Breast epithelium (tissue), 4 donors: ENCODE results near the gene LDLRAP1. TPM values are rescaled to one million over a fixed set of nuclear protein-coding genes. Genes with fewer than 3 reads are reported as not detected.

Experiments
- DNase-seq, 2 donors: peaks; one replicate each; pipeline ENCODE4 v3.0.0-alpha.2; 2019; ENCODE audit warnings: low spot score in 2 of 2
- H3K27ac ChIP-seq, 2 donors: fragments of 200-600 bp; sonication (generic) in 1 of 2; one replicate each; pipeline ENCODE4 v1.5.1; 2016 to 2019; ENCODE audit warnings: mild to moderate bottlenecking in 1 of 2
- H3K27me3 ChIP-seq, 2 donors: fragments of 200-600 bp; sonication (generic) in 1 of 2; one replicate each; pipeline versions ENCODE4 v1.5.1 to v1.6.0; 2017 to 2019; ENCODE audit warnings: control low read depth in 1 of 2, mild to moderate bottlenecking in 1 of 2
- H3K36me3 ChIP-seq: fragments of 200-600 bp; one replicate; pipeline ENCODE4 v1.5.1; 2019
- H3K4me1 ChIP-seq, 2 donors: fragments of 200-600 bp; sonication (generic); one replicate each; pipeline ENCODE4 v1.5.1; 2016 to 2019; ENCODE audit warnings: control low read depth in 1 of 2
- H3K4me3 ChIP-seq, 3 donors: fragments of 200-600 bp; sonication (generic); 1 replicate in 2 of 3; 2 replicates in 1 of 3; pipeline ENCODE4 v1.5.1; 2016 to 2019; ENCODE audit warnings: mild to moderate bottlenecking in 3 of 3, moderate library complexity in 2 of 3
- H3K9me3 ChIP-seq, 2 donors: fragments of 200-600 bp; sonication (generic) in 1 of 2; one replicate each; pipeline ENCODE4 v1.5.1; 2016 to 2019; ENCODE audit warnings: control low read depth in 1 of 2
- POLR2A ChIP-seq: fragments of 450-650 bp; IDR thresholded peaks from one replicate; pipeline ENCODE4 v1.6.1; 2016; ENCODE audit warnings: antibody characterized with exemption, mild to moderate bottlenecking, moderate library complexity
- POLR2AphosphoS5 ChIP-seq, 3 donors: sonication (generic); formaldehyde crosslinking; IDR thresholded peaks; one replicate each; pipeline ENCODE4 v1.6.1; 2017; ENCODE audit warnings: antibody characterized with exemption in 3 of 3
- intact Hi-C: fragments of 100-400 bp; cut with DNase I; formaldehyde crosslinking; loops from one replicate; pipeline ENCODE4 v1.15.1; 2023; ENCODE audit warnings: low total_unique reads
- total RNA-seq, 3 donors: library from RNA; depleted of rRNA; stranded (reverse); fragments of >200 nt; gene quantifications; one replicate each; pipeline ENCODE4 v1.1.0, GENCODE V29; 2016
- TF ChIP-seq, protein P1 (sequence below), 3 donors: fragments of 450-650 bp; IDR thresholded peaks; one replicate each; pipeline ENCODE4 v1.5.1; 2016 to 2017; ENCODE audit warnings: antibody characterized with exemption in 3 of 3, mild to moderate bottlenecking in 3 of 3, moderate library complexity in 3 of 3

LDLRAP1 gene
- total RNA-seq, 3 donors from 2014 or later, result 10.7 to 17.0 (median 16.5) TPM

- Histone ChIP-seq H3K27me3 (no peaks in the 10 kb centered on the region), H3K36me3 (no peaks in the 10 kb centered on the region), H3K9me3 (no peaks in the 10 kb centered on the region), H3K27ac (peak overlapping the region; percentile 32 to 36), H3K4me1 (peaks cover 8 to 11% of the 10 kb centered on the region in 2 donors), H3K4me3 (no peak overlapping the region)
- TF ChIP-seq POLR2AphosphoS5 (IDR thresholded peaks at IDR 0.05), result no peak
- TF ChIP-seq, protein P1, sequence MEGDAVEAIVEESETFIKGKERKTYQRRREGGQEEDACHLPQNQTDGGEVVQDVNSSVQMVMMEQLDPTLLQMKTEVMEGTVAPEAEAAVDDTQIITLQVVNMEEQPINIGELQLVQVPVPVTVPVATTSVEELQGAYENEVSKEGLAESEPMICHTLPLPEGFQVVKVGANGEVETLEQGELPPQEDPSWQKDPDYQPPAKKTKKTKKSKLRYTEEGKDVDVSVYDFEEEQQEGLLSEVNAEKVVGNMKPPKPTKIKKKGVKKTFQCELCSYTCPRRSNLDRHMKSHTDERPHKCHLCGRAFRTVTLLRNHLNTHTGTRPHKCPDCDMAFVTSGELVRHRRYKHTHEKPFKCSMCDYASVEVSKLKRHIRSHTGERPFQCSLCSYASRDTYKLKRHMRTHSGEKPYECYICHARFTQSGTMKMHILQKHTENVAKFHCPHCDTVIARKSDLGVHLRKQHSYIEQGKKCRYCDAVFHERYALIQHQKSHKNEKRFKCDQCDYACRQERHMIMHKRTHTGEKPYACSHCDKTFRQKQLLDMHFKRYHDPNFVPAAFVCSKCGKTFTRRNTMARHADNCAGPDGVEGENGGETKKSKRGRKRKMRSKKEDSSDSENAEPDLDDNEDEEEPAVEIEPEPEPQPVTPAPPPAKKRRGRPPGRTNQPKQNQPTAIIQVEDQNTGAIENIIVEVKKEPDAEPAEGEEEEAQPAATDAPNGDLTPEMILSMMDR (IDR thresholded peaks at IDR 0.05), result no peak
- DNase-seq, result no peak
- intact Hi-C loops, result no loop called here
Observed at GRCh38 chr1:25564777-25565574, 21.6 kb downstream of the LDLRAP1 start.

GRCh38 chr1:25565626-25566025 lies 22.2 kb downstream of the LDLRAP1 start:
- Histone ChIP-seq H3K4me1 (peaks cover 8 to 11% of the 10 kb centered on the region in 2 donors), H3K27me3 (no peaks in the 10 kb centered on the region), H3K9me3 (no peaks in the 10 kb centered on the region), H3K36me3 (no peaks in the 10 kb centered on the region), H3K4me3 (no peak overlapping the region), H3K27ac (peak overlapping the region; percentile 86 to 94)
- TF ChIP-seq POLR2A (no peak), POLR2AphosphoS5 (IDR thresholded peaks at IDR 0.05) (no peak)
- TF ChIP-seq, protein P1 (IDR thresholded peaks at IDR 0.05), result no peak
- no peak for DNase-seq
- intact Hi-C loops, result no loop called here

GRCh38 chr1:25566176-25566729 lies 22.8 kb downstream of the LDLRAP1 start:
- peaks cover 8 to 11% of the 10 kb centered on the region in 2 donors for H3K4me1 ChIP-seq
- peak overlapping the region in 1 of 3 donors; percentile 30 for H3K4me3 ChIP-seq

GRCh38 chr1:25566730-25567341 lies 23.4 kb downstream of the LDLRAP1 start:
- intact Hi-C loops, result no loop called here
- TF ChIP-seq POLR2A, result no peak
- TF ChIP-seq, protein P1 (IDR thresholded peaks at IDR 0.05), result no peak
- no peak for TF ChIP-seq POLR2AphosphoS5 (IDR thresholded peaks at IDR 0.05)
- H3K36me3 ChIP-seq, result no peaks in the 10 kb centered on the region
- H3K27me3 ChIP-seq, result no peaks in the 10 kb centered on the region
- DNase-seq, result peak; percentile 56 to 75
- no peaks in the 10 kb centered on the region for H3K9me3 ChIP-seq
- H3K4me3 ChIP-seq, result peak overlapping the region in 1 of 3 donors; percentile 30
- H3K4me1 ChIP-seq, result peaks cover 8 to 11% of the 10 kb centered on the region in 2 donors
- H3K27ac ChIP-seq, result peak overlapping the region; percentile 86 to 94

More at GRCh38 chr1:25566176-25566729, 22.8 kb downstream of the LDLRAP1 start:
- TF ChIP-seq POLR2A, result no peak
- TF ChIP-seq, protein P1 (IDR thresholded peaks at IDR 0.05), result no peak
- H3K27ac ChIP-seq, result peak overlapping the region; percentile 86 to 94
- intact Hi-C loops, result no loop called here
- no peak for DNase-seq
- H3K27me3 ChIP-seq, result no peaks in the 10 kb centered on the region
- no peaks in the 10 kb centered on the region for H3K36me3 ChIP-seq
- H3K9me3 ChIP-seq, result no peaks in the 10 kb centered on the region

- DNase-seq, result no peak
- intact Hi-C loops, result no loop called here
- H3K4me1 ChIP-seq, result peaks cover 8 to 11% of the 10 kb centered on the region in 2 donors
- H3K27ac ChIP-seq, result peak overlapping the region; percentile 86 to 94
- H3K4me3 ChIP-seq, result no peak overlapping the region
- no peaks in the 10 kb centered on the region for H3K36me3 ChIP-seq
- no peak for TF ChIP-seq POLR2A
- TF ChIP-seq, protein P1 (IDR thresholded peaks at IDR 0.05), result no peak
- no peaks in the 10 kb centered on the region for H3K9me3 ChIP-seq
- no peaks in the 10 kb centered on the region for H3K27me3 ChIP-seq
Observed at GRCh38 chr1:25567710-25568089, 24.3 kb downstream of the LDLRAP1 start.
